Measurements from ENCODE around the gene CCM2.

CCM2 gene

GRCh38 chr7:45082831-45083331, 82.9 kb downstream of the CCM2 start:
- Histone ChIP-seq H3K79me2 (ENCODE audit: low read length) (no peaks in the 10 kb centered on the region), H3K27me3 (replicated peaks; ENCODE audit: insufficient read depth, low read length) (peaks cover 5% of the 10 kb centered on the region; the same call in 1 of the 2 replicates), H3K4me3 (ENCODE audit: low read length) (no peak overlapping the region), H3K9ac (ENCODE audit: low read length) (no peak overlapping the region), H4K20me1 (ENCODE audit: insufficient read depth, low read length) (no peaks in the 10 kb centered on the region), H3K9me3 (replicated peaks; ENCODE audit: insufficient read depth, low read length) (no peaks in the 10 kb centered on the region), H3K27ac (ENCODE audit: low read length) (no peak overlapping the region), H2AFZ (ENCODE audit: low read length) (no peak overlapping the region), H3F3A (ENCODE audit: insufficient read depth, low read length) (0 out of 2 replicates have a peak, but pooled peaks cover 5% of the 10 kb centered on the region), H3K9me2 (replicated peaks; ENCODE audit: insufficient read depth, low read length) (no peaks in the 10 kb centered on the region), H3K4me2 (ENCODE audit: low read depth, low read length) (no peak overlapping the region), H3K36me3 (replicated peaks; ENCODE audit: insufficient read depth, low read length) (no peaks in the 10 kb centered on the region), H3K4me1 (ENCODE audit: low read length) (no peaks in the 10 kb centered on the region)
- no peak for DNase-seq
- TF ChIP-seq, protein P1, sequence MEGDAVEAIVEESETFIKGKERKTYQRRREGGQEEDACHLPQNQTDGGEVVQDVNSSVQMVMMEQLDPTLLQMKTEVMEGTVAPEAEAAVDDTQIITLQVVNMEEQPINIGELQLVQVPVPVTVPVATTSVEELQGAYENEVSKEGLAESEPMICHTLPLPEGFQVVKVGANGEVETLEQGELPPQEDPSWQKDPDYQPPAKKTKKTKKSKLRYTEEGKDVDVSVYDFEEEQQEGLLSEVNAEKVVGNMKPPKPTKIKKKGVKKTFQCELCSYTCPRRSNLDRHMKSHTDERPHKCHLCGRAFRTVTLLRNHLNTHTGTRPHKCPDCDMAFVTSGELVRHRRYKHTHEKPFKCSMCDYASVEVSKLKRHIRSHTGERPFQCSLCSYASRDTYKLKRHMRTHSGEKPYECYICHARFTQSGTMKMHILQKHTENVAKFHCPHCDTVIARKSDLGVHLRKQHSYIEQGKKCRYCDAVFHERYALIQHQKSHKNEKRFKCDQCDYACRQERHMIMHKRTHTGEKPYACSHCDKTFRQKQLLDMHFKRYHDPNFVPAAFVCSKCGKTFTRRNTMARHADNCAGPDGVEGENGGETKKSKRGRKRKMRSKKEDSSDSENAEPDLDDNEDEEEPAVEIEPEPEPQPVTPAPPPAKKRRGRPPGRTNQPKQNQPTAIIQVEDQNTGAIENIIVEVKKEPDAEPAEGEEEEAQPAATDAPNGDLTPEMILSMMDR (IDR thresholded peaks at IDR 0.05; ENCODE audit: low read length) = no peak
- TF ChIP-seq EZH2 (optimal IDR thresholded peaks at IDR 0.05; ENCODE audit: low read depth, low read length) (no peak), EZH2phosphoT487 (IDR thresholded peaks at IDR 0.05; ENCODE audit: low read length) (no peak)

DNA sequence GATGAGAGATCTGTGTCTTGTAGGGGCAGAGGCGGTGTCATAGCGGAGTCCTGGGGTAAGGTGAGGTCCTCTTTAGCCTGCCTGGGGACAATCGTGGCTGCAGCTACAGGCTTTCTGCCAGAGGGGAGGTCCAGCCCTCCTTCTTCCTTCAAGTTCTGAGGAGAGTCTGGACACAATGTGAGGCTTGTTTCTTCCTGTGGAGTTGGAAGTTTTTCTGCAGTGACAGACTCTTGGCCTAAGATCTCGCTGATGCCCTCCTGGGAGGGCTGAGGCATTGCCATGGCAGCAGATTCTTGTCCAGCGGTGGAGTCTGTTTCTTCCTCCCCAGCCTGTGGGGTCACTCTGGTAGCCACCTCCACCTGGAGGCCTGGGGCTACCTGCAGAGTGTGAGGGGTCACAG, 84.3 kb downstream of the CCM2 start:
- Histone ChIP-seq H2AFZ (ENCODE audit: low read length) (no peak overlapping the region), H3K79me2 (ENCODE audit: low read length) (no peaks in the 10 kb centered on the region), H3K9ac (ENCODE audit: low read length) (no peak overlapping the region), H3K36me3 (replicated peaks; ENCODE audit: insufficient read depth, low read length) (no peaks in the 10 kb centered on the region), H3F3A (ENCODE audit: insufficient read depth, low read length) (0 out of 2 replicates have a peak, but pooled peaks cover 5% of the 10 kb centered on the region), H3K4me2 (ENCODE audit: low read depth, low read length) (no peak overlapping the region), H3K4me3 (ENCODE audit: low read length) (no peak overlapping the region), H3K9me3 (replicated peaks; ENCODE audit: insufficient read depth, low read length) (no peaks in the 10 kb centered on the region), H3K27ac (ENCODE audit: low read length) (no peak overlapping the region), H3K27me3 (replicated peaks; ENCODE audit: insufficient read depth, low read length) (peaks cover 5% of the 10 kb centered on the region; the same call in 1 of the 2 replicates), H3K9me2 (replicated peaks; ENCODE audit: insufficient read depth, low read length) (no peaks in the 10 kb centered on the region), H4K20me1 (ENCODE audit: insufficient read depth, low read length) (no peaks in the 10 kb centered on the region), H3K4me1 (ENCODE audit: low read length) (no peaks in the 10 kb centered on the region)
- no peak for DNase-seq
- TF ChIP-seq EZH2phosphoT487 (IDR thresholded peaks at IDR 0.05; ENCODE audit: low read length) = no peak
- TF ChIP-seq, protein P1 (IDR thresholded peaks at IDR 0.05; ENCODE audit: low read length) = no peak

GRCh38 chr7:45084901-45085618, 85.1 kb downstream of the CCM2 start:
- H3K9me2 ChIP-seq (replicated peaks; ENCODE audit: insufficient read depth, low read length) = no peaks in the 10 kb centered on the region
- no peak overlapping the region for H3K9ac ChIP-seq (ENCODE audit: low read length)
- no peaks in the 10 kb centered on the region for H3K36me3 ChIP-seq (replicated peaks; ENCODE audit: insufficient read depth, low read length)
- H3K27me3 ChIP-seq (replicated peaks; ENCODE audit: insufficient read depth, low read length) = peaks cover 5% of the 10 kb centered on the region; the same call in 1 of the 2 replicates
- H3K4me2 ChIP-seq (ENCODE audit: low read depth, low read length) = no peak overlapping the region
- H3K4me1 ChIP-seq (ENCODE audit: low read length) = no peaks in the 10 kb centered on the region
- TF ChIP-seq, protein P1 (IDR thresholded peaks at IDR 0.05; ENCODE audit: low read length) = no peak
- TF ChIP-seq EZH2phosphoT487 (IDR thresholded peaks at IDR 0.05; ENCODE audit: low read length) = no peak
- no peak for TF ChIP-seq EZH2 (optimal IDR thresholded peaks at IDR 0.05; ENCODE audit: low read depth, low read length)
- no peak overlapping the region for H2AFZ ChIP-seq (ENCODE audit: low read length)
- no peak overlapping the region for H3K27ac ChIP-seq (ENCODE audit: low read length)
- no peaks in the 10 kb centered on the region for H3K9me3 ChIP-seq (replicated peaks; ENCODE audit: insufficient read depth, low read length)
- DNase-seq = no peak
- no peaks in the 10 kb centered on the region for H4K20me1 ChIP-seq (ENCODE audit: insufficient read depth, low read length)
- H3F3A ChIP-seq (ENCODE audit: insufficient read depth, low read length) = 0 out of 2 replicates have a peak, but pooled peaks cover 3% of the 10 kb centered on the region
- H3K79me2 ChIP-seq (ENCODE audit: low read length) = no peaks in the 10 kb centered on the region
- no peak overlapping the region for H3K4me3 ChIP-seq (ENCODE audit: low read length)
